Measurements from ENCODE around the gene XRRA1.
"Not testable (repeated sequence)": the region's sequence is repeated elsewhere in the genome, so short reads cannot be mapped to it uniquely, and the experiment has no call there.

Gene XRRA1

GRCh38 chr11:74893015-74893414 is 55.9 kb downstream of the XRRA1 start:
- not testable (repeated sequence) for FAIRE-seq

DNA sequence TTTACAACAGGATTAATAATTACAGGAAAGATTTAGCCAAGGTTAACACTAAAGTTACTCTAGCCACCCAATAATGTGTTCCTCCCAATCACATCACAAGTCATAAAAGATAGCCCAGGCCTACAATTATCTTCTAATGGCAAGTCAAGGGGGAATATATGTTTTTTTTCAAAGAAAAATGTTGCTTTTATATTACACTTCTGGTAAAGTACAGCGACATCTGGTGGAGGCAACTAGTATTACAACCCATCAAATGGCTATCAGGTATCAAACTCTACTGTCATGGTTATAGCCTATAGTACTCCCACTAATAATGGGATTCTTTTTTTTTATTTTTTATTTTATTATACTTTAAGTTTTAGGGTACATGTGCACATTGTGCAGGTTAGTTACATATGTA is 71.8 kb downstream of the XRRA1 start:
- no peak for FAIRE-seq

DNA sequence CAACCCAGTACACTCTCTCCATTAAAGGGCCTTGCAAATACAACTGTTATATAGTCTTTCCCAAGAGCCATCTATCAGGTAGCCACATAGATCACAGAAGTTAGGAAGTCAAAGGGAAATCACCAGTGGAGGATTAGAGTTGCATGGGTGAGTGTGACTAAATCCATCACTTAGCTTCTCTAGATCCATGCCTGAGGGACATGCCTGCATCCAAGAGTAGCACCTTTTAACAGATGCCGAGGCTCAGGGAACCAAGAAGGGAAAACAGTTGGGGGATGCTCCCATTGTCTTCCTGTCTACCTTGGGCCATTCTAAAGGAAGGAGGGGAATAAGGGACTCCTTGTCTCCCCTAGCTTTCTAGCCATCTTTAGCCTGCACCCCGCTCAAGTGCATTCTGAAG is 77.9 kb downstream of the XRRA1 start:
- FAIRE-seq = no peak

DNA sequence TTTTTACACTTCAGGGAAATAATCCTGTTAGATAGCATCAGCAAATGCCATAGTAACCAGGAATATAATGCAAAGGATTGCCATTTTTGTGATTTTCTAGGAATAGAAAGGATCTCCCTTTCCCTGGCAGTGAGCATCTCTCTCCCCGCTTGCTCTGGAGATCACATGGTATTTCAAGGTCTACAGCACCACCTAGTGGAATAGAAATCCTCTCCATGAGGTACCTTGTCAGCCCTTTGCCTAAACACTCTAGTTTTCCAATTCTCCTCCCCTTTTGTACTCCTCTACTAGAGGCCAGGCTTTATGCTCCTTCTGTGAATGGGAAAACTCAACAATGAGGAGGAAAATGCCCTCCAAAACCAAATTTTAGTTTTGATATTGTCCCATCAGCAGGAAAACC is 78.4 kb downstream of the XRRA1 start:
- FAIRE-seq = no peak

DNA sequence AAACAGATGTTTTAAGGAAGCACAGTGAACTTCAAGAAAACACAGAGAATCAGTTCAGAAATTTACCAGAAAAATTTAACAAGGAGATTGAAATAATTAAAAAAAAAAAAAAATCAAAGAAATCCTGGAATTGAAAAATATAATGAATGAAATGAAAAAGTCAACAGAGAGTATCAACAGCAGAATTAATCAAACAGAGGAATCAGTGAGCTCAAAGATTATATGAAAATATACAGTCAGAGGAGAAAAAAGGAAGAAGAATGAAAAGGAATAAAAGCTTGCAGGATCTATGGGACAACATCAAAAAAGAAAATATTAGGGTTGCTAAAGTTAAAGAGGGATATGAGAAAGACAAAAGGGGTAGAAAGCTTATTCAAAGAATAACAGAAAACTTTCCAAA is 82.3 kb downstream of the XRRA1 start:
- no peak for FAIRE-seq

DNA sequence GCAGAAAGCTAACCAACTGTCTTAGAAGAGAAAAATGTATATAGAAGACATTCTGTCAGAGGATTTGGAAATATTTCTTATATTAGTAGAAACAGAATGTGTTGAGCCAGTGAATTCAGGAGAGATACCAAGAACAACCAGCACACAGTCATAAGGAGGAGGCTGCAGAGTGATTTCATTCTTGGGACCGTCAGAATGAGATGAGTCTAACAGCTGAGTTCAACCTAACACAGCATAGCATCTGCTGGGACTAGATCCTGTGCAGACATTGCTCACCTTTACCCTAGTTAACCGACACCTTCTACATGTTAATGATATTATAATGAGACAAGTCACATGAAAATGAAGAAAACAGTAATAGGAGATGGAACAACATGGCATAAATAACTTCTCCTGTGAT is 85.5 kb downstream of the XRRA1 start:
- FAIRE-seq = no peak

GRCh38 chr11:74860743-74861142 is 88.1 kb downstream of the XRRA1 start:
- no peak for FAIRE-seq

DNA sequence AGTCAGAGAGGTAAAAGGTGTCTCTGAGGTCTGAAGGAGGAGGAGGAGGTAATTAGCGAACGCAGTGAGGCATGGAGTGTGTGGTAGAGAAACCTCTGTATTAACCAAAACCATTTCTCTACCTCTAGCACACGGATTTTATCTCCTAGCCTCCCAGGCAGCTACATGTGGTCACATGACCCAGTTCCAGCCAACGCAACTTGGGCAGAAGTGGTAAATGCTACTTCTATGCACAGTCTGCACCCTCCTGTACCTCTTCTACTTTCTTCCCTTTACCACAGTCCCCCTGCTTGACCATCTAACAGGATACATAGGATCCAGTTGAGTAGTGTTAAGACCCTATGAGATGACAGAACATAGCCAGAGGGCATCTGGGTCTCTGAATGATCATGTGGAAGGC is 95.7 kb downstream of the XRRA1 start:
- no peak for FAIRE-seq

DNA sequence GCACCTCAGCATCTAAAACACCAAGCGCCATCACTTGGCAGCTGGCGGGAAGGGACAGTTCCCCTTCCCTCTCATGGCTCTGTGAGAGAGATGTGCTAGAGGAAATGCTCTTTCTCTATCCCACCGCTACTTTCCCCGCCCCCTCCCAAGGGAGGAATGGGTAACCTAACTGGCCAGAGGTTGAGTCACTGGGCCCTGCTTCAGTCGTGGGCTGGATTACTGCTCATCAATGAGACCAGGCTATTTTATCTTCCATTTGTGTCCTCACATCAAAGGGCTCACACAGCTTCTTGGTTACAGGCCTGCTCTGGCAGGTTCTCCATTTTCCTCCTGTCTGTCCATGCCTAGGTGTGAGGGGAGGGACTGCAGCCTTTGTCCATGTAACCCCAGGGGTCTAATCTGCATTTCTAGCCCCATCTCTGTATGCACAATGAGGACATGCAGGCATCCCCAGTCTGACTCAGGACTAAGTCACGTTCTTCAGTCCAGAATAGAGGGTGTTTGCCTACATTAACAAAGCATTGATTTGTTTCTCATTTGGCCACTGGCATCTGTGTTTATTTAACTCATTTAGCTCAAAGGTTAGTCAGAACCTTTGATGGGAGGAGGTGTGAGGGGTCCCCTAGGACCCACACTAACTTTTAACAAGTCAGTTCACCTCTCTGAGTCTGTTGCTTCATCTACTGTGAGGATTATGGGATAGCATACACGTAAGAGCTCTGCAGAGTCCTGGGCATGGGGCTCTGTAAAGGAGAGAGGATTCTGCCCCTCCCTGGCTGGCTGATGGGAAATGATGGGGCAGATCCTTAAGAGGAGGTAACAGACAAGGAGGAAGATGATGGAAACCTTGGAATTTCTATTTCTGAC is 99.1 kb downstream of the XRRA1 start:
- FAIRE-seq = no peak

GRCh38 chr11:74847895-74848294 is 101.0 kb downstream of the XRRA1 start:
- no peak for FAIRE-seq

- no peak for FAIRE-seq
These were observed 101.5 kb downstream of the XRRA1 start for GRCh38 chr11:74847395-74847794.

- no peak for FAIRE-seq
These were observed 102.1 kb downstream of the XRRA1 start for GRCh38 chr11:74846770-74847169.

- no peak for FAIRE-seq
These were observed 102.8 kb downstream of the XRRA1 start for GRCh38 chr11:74845978-74846517.

DNA sequence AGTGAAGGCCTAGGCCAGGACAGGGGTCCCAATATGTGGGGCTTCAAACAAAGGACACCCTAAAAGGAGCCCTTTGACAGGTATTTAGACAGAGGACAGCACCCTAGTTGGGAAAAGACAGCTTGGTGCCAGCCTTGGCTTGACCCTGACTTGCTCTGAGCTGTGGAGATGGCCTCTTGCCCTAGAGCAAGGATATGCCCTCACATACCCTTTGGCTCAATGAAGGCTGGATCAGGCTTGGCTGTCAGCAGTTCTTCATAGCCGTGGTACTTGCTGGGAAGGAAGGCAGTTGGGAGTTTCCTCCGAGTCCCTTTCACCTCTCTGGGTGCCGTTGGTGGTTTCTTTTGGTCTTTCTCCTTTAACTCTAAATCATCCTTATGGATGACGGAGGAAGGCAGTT is 104.0 kb downstream of the XRRA1 start:
- FAIRE-seq = no peak

GRCh38 chr11:74844072-74844471 is 104.8 kb downstream of the XRRA1 start:
- no peak for FAIRE-seq

GRCh38 chr11:74842967-74843366 is 105.9 kb downstream of the XRRA1 start:
- FAIRE-seq = no peak

GRCh38 chr11:74840486-74840885 is 108.4 kb downstream of the XRRA1 start:
- no peak for FAIRE-seq

DNA sequence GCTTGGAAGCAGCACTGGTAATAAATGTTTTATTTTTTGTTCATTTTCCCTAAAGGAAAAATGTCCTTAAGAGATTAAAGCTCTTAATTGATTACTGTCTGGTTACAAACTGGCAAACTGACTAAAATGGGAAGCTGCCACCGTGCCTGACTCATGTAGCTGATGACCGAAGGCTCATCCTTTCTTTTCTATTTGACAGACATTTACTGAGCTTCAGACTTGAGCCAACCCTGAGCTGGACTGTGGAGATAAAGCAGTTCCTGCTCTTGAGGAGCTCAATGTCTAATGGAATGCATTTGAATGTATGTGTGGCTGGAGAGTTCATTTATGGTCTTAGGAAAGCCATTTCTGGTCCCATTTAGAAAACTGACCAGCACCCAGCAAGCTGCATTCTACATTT is 108.9 kb downstream of the XRRA1 start:
- FAIRE-seq = no peak

DNA sequence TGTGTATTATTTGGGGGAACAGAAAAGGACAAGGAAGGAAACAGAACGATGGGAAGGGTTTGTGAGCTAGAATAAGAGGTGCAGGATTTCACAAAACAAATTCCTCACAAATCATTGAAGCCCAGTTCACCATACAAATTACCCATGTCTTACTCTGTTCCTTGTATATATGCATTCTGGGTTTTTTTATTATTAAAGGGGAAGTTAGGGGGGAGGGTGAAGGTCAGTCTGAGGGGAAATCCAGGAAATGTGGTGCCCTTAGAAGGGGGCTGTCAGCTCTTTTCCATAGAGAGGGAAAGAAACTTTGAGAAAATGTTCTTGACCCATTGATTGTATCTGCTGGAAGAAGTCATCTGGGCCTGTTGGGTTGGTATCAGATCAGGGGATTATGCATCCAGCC is 109.4 kb downstream of the XRRA1 start:
- no peak for FAIRE-seq

- FAIRE-seq = no peak
These were observed 110.7 kb downstream of the XRRA1 start for GRCh38 chr11:74838188-74838587.

- no peak for FAIRE-seq
These were observed 111.7 kb downstream of the XRRA1 start for GRCh38 chr11:74837191-74837590.

DNA sequence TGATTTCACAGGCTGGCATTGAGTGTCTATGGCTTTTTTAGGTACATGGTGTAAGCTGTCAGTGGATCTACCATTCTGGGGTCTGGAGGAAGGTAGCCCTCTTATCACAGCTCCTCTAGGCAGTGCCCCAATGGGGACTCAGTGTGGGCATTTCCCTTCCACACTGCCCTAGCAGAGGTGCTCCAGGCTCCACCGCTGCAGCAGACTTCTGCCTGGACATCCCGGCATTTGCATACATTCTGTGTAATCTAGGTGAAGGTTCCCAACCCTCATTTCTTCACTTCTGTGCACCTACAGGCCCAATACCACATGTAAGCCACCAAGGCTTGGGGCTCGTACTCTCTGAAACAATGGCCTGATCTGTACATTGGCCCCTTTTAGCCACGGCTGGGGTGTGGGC is 122.0 kb downstream of the XRRA1 start:
- no peak for FAIRE-seq

- not testable (repeated sequence) for FAIRE-seq
These were observed 123.3 kb downstream of the XRRA1 start for GRCh38 chr11:74825596-74825995.

DNA sequence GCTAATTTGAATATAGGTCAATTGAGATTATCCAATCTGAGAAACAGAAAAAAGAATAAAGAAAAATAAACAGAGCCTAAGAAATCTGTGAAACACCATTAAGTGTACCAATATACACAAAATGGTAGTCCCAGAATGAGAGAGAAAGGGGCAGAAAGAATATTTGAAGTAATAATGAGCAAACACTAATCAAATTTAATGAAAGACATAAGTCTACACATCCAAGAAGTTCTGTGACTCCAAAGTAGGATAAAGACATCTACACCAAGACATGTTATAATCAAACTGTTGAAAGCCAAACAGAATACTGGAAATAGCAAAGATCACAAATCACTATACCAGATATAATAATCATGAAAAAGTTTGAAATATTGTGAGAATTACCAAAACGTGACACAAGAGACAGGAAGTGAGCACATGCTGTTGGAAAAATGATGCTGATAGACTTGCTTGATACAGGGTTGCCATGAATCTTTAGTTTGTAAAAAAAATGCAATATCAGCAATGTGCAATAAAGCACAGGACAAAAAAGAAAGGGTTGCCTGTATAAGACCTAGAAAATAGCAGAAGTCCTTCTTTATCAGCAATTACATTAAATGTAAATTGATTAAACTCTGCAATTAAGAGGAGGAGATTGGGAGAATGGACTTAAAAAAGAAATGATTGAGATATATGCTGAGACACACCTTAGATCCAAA is 124.5 kb downstream of the XRRA1 start:
- FAIRE-seq = no peak
